ENCODE data around the gene TMEM120A.

The TMEM120A gene

DNA sequence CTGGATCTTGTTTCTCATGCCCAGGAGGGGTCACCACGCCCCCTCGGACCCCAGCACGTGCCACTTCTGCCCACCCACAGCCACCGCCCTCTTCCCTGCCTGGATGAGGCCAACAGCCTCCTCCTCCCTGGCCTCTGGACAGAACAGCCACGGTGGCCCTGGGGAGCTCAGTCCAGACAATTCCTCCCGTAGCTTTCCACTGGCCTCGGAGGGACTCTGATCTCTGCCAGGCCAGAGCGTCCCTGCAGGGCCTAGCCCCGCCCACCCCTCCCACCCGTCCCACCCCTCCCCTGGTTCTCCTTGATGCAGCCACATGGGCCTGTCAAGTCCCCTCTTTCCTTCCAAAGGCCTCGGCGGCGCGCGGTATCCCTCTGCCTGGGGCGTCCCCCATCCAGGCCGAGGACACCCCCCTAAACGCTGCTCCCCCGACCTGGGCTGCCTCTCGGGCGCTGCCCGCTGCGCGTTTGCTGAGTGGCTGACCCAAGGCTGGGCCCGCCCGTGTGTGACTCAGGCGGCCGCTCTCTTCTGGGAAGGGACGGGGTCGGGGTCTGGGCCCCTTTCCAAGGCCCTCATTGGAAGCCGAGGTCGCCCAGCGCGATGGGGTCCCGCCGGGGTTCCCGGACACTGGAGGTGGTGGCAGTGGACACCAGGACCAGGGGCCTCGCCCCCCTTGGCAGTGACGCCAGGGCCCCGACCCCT is 557 bp downstream of the TMEM120A start:
- DNase-seq = peak; percentile 40

DNA sequence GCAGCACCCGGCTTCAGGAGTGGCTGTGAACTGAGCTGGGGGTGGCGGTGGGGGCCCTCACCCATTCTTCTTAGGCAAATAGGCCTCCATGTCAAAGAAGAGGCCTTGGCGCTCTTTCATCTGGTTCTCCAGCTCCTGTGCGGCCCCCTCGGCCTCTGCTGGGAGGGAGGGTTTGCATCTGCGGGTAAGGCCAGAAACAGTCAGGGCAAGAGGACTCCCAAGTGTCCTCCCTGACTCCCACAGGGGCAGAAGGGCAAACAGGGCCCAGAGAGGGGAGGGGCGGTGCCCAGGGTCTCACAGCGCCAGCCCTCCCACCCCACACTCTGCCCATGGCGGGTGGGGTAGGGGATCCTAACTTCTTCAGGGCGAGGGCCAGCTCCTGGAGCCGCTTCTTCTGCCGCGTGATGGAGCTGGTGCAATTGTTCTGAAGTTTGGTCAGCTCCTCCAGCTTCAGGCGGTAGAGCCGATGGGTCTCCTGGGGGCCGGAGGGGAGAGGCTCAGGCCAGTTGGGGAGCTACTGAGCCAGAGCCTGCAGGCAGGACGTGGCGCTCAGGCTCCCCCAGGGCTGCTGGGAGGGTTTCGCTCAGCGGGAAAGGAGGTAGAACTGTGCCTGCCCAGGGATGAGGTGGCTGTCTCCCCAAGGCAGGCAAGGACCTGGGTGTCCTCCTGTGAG is 2.2 kb downstream of the TMEM120A start:
- no peak for DNase-seq

DNA sequence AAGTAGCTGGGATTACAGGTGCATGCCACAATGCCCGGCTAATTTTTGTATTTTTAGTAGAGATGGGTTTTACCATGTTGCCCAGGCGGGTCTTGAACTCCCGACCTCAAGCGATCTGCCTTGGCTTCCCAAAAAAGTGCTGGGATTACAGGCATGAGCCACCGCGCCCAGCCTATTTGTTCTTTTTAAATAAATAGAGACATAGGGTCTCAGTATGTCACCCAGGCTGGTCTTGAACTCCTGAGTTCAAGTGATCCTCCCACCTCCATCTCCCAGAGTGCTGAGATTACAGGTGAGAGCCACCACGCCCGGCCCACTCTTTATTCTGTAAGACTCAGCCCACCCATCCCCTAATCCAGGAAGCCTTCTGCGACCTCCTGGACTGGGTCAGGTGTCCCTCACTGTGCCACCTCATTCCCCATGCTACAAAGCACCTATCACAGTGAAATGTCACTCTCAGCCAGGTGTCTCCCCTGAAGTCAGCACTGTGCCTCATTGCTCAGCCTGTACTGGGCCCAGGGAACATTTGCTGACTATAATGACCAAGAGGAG is 2.8 kb downstream of the TMEM120A start:
- DNase-seq = no peak

DNA sequence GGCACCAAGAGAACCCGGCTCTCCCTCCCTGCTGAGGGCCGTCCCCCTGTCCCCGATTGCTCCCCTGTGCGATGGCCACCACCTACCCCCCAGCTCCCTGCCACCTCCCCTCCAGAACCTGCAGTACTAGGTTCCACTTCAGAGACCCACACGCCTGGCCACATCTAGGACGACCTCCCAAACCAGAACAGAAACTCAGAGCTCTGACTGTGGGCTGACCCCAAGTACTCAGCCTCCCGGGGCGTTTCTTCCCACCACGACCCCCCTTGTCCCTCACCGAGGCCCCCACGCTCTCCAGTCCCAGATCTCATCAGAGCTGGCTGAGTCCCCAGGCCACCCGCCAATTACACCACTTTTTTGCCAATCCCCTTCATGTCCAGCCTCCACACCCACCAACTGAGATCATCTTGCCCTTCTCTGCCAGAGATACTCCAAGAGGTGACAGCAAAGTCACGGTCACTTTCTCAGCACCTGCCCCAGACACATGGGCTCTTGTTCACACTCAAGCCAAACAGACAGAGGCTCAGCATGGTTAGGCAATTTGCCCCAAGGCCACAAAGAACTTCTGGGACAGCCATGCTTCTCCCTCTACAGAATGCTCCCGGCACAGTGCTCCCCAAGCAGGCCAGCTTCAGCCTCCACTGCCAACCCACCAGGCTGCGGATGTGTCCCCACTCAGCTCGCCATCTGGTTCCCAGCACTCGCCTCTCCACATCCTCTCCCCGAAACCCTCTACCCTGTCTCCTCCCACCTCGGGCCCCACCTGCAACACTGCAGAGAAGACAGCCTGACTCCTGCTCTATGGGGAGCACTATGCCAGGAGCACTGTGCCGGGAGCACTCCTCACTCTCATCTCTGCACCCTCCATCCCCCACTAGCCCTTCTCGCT is 4.7 kb downstream of the TMEM120A start:
- no peak for DNase-seq

DNA sequence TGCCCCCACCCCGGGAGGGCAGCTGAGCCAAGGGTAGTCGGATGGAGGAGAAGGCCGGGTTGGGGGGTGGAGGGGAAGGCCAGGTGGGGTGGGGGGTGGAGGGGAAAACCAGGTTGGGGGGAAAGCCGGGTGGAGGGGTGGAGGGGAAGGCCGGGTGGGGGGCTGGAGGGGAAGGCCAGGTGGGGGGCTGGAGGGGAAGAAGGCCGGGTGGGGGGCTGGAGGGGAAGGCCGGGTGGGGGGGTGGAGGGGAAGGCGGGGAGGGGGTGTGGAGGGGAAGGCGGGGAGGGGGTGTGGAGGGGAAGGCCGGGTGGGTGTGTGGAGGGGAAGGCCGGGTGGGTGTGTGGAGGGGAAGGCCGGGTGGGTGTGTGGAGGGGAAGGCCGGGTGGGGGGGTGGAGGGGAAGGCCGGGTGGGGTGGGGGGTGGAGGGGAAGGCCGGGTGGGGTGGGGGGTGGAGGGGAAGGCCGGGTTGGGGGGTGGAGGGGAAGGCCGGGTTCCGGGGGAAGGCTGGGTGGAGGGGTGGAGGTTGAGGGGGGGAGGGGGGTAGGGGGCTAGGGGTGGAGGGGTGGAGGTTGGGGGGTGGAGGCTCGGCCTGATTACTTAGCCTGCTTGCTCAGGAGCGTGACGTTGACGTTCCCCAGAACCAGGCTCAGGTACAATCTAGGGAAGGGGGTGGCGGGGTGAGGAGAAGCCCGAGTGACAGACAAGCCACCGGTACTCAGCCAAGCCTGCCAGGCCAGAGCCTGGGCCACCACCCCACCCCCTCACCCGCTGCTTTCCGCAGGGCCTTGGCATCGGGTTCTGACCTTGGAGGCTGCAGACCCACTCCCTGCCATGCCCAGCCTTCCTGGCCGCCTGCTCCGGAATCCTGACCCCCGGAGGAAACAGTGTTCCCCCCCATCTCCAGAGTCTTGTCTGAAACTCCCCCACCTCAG is 5.6 kb downstream of the TMEM120A start:
- no peak for DNase-seq

DNA sequence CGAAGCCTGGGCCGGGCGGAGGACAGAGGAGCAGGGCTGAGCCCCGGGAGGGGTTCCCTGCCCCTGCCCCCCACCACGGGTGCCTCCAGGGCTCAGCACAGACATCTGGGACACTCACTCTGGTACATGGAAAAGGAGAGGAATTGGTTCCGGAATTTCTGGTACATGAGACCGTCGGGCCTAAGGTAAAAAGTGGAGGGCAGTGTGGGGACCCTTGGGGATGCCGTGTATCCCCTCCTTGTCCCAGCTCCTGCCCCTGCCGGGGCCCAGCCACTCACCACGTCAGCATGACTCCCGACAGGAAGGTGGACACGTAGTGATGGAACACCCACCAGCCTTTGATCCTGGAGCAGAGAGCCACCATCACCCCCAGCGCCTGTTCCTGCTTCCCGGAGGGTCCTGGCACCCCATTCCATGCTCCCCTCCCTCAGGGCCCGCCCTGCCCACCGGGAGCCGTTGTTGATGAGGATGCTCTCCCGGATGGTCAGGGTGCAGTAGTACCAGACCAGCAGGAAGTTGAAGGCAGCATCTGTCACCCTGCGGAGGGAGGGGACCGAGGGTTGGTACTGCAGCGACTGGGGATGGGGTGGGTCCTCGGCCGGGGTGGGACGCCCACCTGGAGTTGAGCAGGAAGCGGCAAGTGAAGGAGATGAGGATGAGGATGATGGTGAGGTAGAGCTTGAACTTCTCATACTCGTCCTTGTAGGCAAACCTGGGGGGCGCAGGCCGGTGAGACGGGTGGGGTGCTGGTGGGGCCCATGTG is 6.4 kb downstream of the TMEM120A start:
- no peak for DNase-seq

DNA sequence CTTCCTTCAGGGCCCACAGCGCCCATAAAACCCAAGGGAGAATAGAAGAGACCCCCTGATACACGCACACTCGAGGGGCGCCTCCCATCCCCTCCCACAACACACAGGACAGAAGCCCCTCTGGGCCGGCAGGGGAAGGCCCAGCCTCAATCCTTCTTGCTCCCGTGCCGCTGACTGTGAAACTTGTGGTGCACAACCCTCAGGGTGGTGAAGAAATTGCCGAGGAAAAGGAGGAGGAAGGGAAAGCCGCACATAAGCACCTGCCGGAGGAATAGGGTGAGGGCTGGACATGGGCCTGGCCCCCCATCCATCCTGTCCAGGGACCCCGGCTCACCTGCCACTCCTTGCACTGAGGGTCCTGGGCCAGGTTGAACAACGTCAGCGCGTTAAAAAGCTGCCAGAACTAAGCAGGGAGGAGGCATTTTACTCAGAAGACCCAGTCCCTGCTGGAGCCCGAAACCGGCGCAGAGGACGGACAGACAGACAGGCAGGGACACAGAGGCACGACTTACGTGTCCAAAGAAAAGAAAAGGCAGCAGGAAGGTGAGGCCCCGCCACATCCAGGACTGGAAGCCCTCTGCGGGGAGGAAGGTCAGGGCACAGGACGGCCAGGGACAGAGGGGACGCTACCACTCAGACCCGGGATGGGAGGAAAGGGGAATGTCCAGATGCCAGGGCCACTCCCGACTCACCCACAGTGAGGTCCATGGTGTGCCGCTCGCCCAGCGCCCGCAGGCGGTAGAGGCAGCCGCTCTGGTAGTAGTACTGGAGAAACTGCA is 7.2 kb downstream of the TMEM120A start:
- DNase-seq = no peak

DNA sequence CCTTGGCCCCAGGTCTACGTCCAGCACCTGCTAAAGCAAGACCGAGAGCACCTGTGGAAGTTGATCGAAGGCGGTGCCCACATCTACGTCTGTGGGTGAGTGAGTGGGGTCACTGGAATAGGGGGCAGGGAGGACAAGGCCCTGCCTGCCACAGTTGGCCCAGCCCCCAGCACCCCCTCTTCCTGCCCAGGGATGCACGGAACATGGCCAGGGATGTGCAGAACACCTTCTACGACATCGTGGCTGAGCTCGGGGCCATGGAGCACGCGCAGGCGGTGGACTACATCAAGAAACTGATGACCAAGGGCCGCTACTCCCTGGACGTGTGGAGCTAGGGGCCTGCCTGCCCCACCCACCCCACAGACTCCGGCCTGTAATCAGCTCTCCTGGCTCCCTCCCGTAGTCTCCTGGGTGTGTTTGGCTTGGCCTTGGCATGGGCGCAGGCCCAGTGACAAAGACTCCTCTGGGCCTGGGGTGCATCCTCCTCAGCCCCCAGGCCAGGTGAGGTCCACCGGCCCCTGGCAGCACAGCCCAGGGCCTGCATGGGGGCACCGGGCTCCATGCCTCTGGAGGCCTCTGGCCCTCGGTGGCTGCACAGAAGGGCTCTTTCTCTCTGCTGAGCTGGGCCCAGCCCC is 8.1 kb downstream of the TMEM120A start:
- no peak for DNase-seq

DNA sequence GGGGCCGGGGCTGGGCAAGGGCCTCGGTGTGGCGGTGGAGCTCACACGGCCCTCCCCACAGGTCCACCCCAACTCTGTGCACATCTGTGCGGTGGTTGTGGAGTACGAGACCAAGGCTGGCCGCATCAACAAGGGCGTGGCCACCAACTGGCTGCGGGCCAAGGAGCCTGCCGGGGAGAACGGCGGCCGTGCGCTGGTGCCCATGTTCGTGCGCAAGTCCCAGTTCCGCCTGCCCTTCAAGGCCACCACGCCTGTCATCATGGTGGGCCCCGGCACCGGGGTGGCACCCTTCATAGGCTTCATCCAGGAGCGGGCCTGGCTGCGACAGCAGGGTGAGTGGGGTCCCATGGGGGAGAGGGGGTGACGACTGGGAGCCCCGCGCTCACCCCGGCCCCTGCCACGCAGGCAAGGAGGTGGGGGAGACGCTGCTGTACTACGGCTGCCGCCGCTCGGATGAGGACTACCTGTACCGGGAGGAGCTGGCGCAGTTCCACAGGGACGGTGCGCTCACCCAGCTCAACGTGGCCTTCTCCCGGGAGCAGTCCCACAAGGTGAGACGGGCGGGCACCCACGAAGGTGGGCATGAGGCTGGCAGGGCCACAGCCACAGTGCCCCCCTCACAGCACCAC is 8.8 kb downstream of the TMEM120A start:
- no peak for DNase-seq

DNA sequence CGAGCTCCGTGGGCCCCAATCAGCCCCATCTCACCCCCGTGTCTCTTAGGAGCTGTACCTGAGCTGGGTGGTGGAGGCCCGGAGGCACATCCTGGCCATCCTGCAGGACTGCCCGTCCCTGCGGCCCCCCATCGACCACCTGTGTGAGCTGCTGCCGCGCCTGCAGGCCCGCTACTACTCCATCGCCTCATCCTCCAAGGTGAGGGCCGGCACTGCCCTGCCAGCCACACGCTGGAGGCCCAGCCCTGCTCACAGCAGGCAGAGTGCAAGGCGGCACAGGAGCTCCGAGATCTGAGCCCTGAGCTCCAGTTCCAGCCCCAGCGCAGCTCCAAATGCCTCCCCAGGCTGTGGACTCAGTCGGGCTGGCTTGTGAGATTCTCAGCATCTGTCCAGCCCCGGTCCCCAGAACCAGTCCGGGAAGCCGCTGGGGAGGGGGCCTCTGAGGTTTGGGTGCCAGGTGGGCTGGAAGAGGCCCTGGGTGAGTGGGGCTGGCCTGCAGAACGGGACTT is 9.3 kb downstream of the TMEM120A start:
- DNase-seq = no peak

DNA sequence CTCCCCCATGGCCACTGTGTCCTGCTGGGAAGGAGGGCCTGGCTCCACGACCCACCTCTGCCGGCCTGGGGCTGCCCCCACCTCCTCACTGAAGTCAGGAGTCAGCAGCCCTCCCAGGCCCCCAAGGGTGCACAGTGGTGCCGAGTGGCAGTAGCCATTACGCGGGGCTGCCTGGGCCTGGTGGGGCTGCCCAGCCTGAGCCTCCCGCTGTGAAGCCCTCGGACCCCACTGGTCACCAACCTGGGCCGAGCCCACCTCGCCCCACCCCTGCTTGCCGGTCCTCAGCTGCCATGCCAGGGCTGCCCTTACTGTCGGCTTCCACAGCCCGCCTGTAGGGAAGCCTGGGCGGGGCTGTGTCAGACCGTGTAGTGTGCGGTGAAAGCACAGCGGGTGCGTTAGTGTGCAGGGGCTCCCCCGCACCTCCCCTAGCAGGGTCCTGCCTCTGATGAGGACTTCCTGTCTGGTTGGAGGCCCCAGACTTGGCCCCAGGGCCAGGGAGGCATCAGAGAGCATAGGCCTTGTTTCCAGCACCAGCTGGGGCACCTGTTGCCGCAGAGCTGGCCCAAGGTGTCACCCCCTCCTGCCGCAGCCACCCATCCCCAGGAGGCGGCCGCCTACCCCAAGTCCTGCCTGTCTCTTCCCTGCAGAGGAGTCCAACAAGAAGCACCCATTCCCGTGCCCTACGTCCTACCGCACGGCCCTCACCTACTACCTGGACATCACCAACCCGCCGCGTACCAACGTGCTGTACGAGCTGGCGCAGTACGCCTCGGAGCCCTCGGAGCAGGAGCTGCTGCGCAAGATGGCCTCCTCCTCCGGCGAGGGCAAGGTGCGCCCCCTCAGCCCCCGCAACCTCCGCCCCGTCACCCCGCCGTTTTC is 10.0 kb downstream of the TMEM120A start:
- DNase-seq = no peak

DNA sequence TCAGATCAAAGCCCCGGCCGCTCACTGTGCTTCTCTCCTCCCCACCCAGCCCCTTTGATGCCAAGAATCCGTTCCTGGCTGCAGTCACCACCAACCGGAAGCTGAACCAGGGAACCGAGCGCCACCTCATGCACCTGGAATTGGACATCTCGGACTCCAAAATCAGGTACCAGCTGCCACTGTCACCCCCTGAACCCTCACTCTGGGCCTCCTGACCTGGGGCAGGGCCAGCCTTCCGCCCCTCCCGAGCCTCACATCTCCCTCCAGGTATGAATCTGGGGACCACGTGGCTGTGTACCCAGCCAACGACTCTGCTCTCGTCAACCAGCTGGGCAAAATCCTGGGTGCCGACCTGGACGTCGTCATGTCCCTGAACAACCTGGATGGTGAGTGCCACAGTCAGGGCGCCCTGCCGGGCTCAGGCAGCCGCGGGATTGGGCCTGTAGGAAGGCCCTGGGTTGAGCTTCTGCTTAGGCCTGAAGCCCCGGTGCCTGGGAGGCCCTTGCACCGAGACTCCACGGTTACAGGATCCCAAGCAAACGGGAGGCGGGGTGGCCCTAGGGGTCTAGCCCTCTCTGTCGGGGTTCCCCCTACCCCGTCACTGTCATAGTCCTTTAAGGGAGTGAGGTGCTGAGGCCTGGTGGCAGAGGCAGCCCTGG is 10.8 kb downstream of the TMEM120A start:
- no peak for DNase-seq

DNA sequence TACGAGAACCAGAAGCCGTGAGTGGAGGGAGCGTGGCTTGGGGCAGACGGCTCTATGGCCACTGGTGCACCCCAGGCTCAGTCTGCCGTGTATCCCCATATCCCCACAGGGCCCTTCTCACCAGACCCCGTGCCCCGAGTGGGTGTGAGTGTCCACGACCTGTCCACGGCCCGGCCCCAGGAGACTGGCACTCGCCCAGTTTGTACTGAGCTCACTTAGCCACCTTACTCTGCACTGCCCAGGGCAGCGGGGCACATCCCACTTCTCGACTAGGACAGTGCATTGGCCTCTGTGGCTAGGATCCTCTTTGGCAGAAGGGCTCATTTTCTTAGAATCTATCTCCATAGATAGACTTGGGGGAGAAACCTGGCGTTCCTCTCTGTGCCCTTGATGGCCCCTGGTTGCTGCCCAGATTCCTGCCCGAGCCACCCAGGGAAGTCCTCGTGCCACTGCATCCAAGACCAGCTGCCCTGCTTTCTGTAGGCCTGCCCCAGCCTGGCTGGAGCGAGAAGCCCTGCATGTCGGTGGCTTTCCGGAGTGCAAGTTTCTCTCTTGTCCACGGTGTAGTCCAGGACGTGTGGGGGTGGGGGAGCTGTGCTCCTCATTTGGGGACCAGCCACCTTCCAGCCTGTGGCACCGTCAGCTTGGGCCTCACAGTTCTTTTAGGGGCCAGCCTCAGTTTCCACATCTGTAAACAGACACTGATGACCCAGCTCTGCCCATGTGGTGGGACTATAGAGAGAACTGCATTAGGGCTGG is 11.9 kb downstream of the TMEM120A start:
- no peak for DNase-seq

DNA sequence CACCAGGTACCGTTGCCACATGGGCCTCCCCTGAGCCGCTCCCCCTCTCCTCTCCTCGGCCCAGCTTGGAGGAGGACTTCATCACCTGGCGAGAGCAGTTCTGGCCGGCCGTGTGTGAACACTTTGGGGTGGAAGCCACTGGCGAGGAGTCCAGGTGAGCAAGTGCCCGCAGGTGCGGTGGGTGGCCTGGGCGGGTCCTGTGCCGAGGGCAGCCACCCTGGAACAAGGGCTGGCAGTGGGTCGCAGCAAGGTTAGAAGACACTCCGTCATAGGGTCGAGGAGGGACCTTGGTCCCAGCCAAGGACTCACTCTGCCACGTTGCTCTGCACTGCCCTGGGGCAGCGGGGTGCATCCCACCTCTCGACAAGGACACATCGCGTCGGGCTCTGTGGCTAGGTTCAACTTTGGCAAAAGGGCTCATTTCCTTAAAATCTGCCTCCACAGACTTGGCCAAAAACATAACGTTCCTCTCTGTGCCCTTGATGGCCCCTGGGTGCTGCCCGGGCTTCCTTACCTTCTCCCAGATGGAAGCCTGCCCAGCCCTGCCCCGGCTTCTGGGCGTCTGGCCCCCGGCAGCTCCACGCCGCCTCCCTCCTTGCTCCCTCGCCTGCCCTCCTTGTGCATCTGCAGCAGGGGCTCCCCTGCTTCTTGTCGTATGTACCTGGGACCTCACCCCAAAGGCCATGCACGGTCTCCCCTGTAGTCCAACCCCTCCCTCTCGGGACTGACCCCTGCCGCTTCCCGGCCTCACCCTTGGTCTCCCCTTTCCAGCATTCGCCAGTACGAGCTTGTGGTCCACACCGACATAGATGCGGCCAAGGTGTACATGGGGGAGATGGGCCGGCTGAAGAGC is 12.7 kb downstream of the TMEM120A start:
- no peak for DNase-seq

DNA sequence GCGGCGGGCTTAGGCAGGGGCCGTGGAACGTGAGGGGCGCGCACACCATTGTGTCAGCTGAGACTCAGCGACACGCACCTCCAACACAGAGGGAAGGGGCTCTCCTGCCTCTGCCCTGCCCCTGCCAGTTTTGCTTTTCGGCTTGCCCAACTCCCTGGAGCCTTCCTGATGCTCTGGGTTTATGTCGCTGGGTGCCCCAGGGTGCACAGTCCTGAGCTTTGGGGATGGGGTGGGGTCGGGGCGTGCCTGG is 13.3 kb downstream of the TMEM120A start:
- DNase-seq = no peak

DNA sequence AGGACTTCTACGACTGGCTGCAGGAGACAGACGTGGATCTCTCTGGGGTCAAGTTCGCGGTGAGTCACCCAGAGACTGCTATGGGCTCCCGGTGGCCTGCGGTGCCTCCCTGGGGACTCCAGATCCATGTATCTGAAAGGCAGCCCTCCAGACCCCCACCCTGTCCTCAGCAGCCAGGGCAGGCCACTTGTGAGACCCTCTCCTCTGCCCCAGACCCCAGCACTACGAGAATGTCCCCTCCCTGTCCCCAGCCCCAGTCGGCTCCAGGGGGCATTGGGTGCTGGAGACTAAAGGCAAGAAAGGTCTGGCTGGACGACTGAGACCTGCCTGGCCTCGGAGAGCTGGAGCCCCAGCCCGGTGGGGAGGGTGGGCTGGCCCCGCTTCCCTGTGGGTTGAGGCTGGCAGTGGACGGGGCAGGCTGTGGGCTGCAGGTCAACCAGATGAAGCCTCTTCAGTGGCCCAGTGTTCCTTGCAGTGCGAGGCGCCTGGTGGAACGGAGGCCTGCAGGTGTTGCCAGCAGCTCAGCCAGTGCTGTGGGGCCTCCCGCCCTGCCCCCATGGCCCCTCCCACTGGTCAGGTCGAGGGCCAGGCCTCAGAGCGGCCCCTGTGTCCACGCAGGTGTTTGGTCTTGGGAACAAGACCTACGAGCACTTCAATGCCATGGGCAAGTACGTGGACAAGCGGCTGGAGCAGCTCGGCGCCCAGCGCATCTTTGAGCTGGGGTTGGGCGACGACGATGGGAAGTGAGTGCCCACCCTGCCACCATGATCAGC is 13.8 kb downstream of the TMEM120A start:
- DNase-seq = no peak

Data from fibroblast of skin of right biceps (primary cell).